Measurements from ENCODE around the gene NLGN1.

NLGN1 gene

DNA sequence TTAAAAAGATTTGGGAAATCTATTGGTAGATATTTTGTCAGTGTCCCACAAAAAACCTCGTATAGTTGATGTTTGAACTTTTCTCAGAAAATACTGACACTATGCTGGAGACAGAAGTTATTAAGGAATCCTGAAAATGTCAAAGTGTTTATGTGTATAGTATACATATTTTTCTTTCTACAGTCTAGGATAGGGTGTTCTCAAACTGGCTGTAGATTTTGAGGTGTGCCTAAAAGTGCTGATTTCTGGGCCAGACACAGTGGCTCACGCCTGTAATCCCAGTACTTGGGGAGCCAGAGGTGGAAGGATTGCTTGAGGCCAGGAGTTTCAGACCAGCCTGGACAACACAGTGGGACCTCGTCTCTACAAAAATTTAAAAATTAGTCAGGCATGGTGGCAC, 322.0 kb downstream of the NLGN1 start:
- no peak for DNase-seq (ENCODE audit: low read depth)

DNA sequence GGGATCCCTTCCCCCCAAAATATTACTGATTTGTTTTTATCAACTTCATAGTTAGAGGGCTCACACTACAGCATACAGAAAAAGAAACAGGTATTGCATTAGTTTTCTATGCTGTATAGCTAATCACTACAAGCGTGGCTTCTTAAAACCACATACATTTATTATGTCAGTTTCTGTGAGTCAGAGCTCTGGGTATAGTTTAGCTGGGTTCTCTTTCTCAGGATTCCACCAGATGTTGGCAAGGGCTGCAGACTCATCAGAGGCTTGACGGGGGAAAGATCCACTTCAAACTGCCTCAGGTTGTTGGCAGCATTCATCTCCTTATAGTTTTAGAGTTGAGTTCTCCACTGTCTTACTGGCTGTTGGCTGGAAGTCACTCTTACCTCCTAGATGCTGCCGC, 328.0 kb downstream of the NLGN1 start:
- no peak for DNase-seq (ENCODE audit: low read depth)

DNA sequence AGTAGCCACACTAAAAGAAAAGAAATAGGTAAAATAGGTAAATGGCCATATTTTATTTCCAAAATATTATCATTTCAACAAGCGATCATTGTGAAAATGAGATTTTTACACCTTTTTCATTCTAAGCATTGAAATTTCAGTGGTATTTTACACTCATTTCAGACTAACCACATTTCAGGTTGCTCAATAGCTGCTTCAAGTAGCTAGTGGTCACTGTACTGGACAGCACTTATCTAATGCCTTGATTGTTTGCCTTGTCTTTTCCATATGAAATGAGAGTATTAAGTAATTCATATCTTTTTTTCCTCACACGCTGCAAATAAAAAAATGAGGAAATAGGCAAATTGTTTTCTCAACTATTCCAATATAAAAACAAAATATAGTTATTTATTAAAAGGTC, 332.8 kb downstream of the NLGN1 start:
- DNase-seq (ENCODE audit: low read depth) = no peak

DNA sequence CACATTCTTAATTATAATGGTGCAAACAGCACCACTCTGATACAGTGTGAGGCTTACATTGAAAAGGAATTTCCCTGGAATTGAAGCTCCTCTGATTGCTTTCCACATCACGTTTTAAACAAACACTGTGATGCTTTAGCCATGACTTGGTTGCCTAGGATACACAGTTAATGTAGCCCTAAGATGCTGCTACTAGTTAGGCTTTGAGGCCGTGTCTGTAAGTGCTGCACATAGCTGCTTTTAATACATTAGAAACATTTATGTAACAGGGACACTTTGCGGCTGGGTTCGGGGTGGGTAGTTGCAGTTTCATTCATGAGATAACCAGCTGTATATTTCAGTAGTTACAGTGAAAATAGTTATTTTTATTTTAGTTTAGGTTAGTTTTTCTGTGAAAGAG, 334.7 kb downstream of the NLGN1 start:
- DNase-seq (ENCODE audit: low read depth) = no peak

DNA sequence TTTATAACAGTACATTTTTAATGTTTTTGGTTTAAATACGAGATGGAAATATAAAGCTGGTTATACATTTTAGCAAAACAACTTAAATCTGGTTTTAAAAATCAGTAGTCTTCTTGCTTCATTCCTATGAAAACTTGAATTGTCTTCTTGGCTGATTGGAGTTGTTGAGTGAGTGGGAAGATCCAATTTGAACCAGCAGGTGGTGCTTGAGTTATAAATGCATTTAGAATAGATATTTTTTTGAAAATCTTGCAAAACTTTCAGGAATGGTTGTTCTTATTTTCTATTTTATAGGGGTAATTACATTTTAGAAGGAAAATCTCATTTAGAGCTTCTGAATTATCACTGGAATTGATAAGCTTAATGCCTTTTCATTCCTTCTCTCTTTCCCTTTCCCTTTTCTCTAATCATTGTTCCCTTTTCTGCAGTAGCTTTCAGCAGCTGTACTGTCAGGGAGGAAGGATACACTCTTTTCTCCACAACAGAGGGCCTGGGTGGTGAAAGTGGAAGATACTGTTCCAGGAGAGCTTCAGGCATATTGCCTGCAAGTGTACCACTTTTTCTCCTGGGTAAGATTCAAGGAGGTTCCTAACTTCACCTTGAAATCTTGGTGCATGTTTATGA, 335.6 kb downstream of the NLGN1 start:
- no peak for DNase-seq (ENCODE audit: low read depth)

DNA sequence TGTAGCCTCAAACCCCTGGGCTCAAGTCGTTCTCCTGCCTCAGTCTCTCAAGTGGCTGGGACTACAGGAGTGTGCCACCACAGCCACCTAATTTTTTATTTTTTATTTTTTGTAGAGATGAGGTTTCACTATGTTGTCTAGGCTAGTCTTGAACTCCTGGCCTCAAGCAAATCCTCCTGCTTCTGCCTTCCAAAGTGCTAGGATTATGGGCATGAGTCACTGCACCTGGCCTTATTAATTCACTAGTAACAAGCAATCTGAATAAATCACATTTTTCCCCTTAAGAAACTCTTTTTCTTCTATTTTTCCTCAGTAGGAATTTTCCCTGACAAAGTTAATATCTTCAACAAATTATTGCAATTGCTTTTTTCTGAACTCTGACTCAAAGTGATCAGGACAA, 336.9 kb downstream of the NLGN1 start:
- no peak for DNase-seq (ENCODE audit: low read depth)

DNA sequence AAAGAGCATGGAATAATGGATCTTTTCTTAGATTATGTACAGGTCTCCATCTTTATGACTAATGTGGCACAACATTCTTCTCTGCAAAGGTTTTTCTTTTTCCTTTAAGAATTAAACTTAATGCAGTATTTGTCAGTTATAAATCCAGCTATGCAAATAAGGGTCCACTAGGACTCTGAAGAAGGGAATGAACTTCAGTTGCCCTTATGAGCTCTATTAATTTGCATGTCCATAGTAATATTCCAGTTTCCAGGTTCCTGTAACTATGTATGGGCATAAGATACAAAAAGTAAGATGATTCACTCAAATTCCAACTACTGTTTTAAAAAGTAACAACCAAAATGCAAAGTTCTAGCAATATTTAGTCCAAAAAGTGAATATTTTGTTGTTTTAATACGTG, 337.4 kb downstream of the NLGN1 start:
- DNase-seq (ENCODE audit: low read depth) = no peak

DNA sequence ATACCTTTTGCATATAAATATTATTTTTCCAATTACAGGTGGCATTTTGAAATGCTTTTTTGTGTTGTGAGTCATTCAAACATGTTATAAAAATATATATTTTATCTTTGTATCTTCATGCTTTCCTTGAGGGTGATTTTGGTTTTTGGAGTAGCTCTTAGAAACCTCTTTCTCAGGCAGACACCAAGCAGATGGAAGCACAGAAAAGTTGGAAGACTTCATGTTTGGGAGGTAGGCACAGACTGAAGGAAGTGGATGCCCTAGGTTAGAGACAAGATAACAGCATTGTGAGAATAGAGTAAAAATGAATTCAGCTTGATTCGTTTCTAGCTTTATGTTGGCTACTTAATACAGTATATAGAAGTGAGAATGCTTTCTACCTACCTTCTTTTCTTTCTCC, 338.3 kb downstream of the NLGN1 start:
- DNase-seq (ENCODE audit: low read depth) = no peak

DNA sequence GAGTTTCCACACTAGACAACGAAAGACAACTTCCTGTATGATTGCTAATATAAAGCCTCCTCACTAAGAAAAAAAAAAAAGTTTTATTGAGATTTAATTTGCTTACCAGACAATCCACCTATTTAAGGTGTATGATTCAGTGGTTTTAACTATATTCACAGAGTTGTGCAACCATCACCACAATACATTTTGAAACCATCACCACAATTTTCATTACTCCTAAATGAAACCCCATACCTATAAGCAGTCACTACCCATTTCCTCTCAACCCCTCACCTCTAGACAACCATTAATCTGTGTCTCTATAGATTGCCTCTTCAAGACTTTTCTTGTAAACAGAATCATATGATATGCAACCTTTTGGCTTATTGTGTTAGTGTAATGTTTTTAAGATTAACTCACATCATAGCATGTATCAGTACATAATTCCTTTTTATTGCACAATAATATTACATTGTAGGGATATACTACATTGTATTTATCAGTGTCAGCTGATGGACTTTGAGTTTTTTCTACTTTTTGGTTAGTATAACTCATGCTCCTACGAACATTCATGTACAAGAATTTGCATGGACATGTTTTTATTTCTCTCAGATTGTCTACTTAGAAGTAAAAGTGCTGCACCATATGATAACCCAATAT, 339.7 kb downstream of the NLGN1 start:
- no peak for DNase-seq (ENCODE audit: low read depth)

DNA sequence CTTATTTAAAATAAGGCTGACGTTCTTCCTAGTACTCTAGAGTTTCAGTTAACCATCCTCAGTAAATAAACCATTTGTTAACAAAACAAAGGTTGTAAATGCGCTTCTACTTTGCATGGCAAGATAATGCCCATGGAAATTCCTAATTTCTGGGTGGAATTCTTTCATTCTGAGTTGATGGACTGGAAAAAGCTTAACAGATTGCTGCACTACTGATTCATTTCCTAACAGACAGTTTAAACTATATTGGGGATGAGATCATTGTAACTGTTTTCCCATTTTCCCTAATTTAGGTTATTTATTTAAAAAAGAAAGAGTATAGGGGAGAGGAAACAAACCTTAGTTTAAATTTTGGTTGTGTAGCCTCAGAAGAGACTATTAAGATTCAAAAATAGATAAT, 342.2 kb downstream of the NLGN1 start:
- DNase-seq (ENCODE audit: low read depth) = no peak

DNA sequence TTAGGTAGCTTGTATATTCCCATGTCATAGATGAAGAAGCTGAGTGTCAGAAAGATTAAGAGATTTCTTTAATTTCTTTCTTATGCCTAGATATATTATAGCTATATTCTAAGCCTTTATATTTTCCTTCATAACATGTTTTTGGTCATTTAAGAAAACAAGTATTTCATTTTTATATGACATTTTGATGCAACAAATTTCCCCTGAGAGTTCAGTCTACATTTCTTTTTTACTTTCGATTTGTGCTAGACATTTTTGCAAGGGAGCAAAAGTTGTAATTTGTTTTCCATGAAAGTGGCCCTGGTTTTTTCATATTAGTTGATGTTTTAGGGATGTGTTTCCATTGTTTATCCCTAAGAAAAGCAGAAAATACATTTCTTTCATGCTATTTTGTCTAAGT, 344.9 kb downstream of the NLGN1 start:
- no peak for DNase-seq (ENCODE audit: low read depth)

DNA sequence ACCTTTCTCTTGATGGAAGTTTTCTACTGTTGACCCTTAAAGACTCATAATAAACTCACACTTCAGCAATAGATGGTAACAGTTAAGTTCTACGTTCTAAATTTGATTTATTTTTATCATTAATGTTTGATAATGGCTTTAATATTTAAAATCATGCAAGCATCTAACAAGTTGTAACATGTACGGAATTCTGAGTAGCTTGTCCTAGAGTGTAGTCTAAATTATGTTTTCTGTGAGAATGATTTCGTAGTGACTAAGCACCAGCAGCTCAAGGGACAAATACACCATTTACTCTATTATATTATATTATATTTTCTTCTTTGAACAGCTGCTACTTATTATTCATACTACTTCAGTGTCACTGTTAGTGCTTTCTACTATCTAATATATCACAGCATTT, 345.6 kb downstream of the NLGN1 start:
- no peak for DNase-seq (ENCODE audit: low read depth)

DNA sequence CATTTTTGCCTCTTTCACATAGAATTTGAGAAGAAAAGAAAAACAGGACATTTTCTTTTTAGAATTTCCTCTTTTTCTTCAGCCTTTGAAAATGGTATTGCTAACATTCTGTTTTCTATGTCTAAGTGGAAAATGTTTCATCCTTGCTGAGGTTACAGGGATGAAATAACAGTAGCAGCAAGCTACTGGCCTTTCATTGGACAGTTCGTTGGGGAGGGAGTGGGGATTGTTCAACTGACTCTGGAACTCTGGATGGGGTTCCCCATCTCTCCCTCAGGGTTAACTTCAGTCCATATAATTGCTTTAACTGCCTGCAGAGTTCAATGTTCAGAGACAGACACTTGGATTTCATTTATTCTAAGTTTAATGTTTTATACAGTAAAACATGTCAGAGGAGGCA, 346.0 kb downstream of the NLGN1 start:
- no peak for DNase-seq (ENCODE audit: low read depth)

DNA sequence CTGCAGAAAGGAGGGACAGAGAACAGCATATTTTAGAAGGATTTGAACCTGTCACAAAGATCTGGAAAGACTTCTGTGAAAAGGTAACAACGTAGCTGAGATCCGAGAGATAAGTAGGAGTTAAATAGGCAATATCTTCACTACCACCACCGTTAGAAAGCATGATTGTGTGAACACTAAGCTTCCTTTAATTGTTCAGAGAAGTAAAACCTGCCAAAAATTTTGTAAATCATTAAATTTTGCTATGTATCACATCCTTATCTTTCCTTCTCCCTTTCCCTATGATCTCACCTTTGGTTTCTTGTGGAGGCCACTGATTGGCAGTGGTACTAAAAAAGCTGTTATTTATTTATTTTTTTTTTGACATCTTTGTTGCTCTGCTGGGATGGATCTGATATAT, 346.9 kb downstream of the NLGN1 start:
- no peak for DNase-seq (ENCODE audit: low read depth)

DNA sequence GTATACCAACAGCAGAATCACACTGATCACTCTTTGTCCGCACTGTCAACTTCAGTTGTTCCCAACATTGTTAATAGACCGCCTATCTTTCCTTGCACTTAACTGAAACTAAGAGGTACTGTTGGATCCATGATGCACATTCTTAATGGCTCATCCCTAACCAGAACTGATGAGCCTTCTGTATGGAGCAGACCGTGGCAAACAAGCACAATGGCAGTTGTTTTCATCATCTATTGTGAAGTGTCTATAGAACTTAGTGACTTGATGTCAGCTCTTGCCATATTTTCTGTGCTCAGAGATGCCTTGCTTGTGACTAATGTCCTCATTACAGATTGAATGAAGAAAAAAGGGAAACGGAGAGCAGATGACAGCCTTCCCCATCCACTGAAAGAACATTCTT, 347.4 kb downstream of the NLGN1 start:
- DNase-seq (ENCODE audit: low read depth) = no peak

DNA sequence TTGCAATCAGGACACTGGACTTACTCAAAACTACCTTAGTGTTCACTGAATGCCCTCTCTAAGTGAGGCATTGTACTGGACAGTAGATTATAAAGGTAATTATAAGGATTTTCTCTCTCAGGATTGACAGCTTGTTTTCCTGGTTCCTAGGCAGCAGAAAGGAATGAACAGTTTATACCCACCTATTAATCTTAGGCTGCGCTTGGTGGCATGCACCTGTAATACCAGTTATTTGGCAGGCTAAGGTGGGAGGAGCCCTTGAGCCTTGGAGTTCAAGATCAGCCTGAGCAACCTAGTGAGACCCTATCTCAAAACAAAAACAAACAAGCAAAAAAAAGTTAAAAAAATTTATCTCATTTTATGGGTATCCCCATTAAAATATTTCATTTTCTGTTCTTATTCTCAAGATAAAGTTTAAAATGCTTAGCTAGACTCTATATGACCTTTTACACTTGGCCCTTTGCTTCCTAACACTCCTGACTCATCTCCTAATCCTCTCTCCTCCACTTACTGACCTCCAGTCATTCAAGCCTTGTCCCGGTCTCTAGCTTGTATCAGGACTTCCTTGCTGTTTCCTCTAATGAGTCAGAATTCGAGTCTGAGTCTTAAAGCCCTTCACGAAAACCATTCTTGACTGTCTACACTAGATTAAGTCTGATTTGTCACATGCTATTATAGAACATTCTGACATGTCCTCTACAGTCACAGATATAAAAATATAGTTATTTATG, 348.6 kb downstream of the NLGN1 start:
- DNase-seq (ENCODE audit: low read depth) = no peak

DNA sequence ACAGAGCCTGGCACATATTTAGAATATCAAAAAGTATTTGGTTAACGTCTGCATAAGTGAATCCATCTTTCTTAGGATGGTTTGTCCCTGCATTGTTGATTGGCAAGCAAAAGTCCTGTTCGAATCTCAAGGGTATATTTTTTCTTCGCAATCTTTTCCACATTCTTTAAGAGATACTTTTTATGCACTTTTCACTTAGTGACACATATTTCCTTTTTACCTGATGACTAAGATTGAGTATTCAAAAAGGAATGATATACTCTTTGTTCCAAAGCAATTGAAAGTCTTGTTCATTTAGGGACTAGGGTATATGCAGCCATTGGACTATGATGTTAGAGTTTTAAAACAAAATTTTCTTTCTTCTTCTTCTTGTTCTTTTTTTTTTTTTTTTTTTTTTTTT, 349.9 kb downstream of the NLGN1 start:
- DNase-seq (ENCODE audit: low read depth) = no peak

DNA sequence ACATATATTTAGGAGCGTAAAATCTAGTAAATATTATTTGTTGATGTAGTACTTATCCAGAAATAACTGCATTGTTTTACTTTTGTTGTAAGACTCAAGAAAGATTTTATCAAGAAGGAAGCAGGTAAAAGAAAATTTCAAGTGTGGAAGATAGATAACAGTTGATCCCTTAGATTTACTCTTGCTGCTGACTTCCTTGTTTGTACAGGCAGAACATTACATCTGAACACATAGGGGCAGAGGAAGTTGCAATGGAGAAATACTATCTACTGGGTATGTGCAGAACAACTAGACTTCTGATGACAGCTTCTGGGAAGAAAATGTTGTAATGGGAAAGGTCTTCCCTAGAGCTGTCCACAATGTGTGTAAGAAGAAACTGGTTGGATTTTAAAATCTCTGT, 350.6 kb downstream of the NLGN1 start:
- DNase-seq (ENCODE audit: low read depth) = no peak

DNA sequence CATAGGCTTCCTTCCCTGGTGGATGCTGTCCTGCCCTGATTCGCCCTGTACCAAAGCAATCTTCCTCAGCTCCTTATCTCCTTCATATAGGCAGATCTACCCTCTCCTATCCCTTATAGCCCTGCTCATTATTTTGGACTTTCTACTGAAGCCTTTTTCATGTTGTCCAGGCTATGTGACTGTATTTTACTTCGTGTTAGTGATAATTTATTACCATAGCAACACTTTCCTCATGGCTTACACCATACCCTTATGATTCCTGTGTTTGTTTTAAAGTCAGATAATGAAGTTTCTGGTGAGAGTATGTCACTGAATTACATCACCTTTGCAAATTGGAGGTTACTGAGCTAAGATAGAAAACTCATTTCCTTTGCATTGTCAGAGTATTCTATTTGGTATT, 352.6 kb downstream of the NLGN1 start:
- no peak for DNase-seq (ENCODE audit: low read depth)

DNA sequence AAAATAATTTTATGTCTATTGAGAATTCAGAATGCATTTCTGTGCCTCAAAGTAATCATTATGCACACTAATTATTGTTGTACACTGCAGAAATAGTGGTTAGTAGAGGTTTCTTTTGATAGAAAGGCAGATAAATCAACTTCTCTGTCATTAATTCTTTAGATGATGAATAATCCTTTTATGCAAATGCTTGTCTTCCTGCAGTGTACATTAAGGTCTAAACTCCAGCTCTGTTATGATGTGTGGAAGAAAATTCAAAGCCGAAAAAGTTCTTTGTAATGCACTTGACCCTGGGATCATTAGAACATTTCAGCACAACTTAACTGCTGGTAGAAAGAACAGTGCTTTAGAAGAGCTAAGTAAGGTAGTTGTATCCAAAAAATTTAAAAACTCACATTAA, 353.0 kb downstream of the NLGN1 start:
- DNase-seq (ENCODE audit: low read depth) = no peak

DNA sequence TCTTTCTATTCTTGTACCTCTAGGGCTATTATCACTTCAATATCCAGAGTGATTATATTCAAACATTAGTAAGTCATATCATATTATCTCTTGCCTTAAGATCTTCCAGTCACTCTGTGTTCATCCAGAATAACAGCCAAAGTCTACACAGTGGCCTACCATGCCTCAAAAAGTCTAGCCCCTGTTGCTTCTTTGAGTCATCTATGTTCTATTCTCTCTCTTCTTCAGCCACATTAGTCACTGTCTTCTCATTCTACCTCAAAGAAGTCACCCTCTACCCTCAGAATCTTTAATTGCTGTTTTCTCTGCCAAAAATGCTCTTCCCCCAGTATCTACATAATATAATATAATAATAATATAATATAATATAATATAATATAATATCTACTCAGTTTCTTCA, 356.0 kb downstream of the NLGN1 start:
- DNase-seq (ENCODE audit: low read depth) = no peak

DNA sequence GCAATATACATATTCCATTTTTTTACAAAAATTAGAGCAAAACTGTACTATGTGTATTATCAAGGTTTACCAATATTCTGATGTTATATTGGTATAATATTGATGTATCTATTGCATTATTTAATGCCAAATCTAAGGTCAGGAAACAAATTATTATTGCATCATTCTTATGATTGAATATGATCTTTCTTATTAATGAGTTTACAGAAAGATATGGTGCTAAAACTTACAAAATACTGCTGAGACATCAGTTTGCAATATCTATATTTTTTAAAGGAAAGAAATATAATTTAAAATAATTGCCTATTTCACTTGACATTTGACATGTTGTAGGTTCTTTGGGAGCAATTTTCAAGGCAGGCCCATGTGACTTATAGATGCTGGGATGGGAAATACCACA, 357.6 kb downstream of the NLGN1 start:
- no peak for DNase-seq (ENCODE audit: low read depth)

DNA sequence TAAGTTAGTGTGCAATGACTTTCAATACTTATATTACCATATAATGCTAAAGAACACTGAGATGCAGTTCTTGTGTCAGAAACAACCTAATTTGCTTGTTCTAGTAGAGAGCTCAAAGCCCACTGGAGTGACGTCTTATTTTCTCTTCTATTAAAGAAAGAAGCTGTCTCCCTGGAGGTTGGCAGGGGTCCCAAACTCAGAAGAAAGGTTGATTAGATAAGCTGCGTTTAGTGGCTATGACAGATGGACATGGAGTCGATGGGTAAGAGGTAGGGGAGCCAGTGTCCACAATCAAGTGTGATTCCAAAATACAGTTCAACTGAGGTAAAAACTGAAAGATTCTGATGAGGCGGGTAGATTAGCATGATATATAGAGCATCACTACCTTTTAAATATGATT, 363.6 kb downstream of the NLGN1 start:
- DNase-seq (ENCODE audit: low read depth) = no peak

DNA sequence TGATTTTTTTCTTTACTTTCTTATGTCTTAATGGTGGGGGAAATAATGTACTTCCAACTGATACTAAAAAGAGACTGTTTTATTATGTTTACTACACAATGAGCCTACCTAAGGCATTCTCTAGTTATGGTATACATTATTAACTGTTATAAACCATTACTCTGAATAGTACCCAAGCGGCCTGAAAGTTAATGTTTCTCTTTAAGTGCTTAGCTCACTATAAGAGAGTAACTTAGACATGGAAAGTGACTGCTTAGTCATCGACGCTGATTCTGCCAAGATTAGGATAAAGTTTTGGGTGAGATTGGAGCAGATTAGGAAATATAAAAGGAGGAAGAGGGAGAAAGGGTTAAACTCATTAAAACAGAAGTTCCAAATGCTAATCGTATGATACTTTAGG, 365.0 kb downstream of the NLGN1 start:
- DNase-seq (ENCODE audit: low read depth) = no peak

Measured in stimulated activated CD8-positive, alpha-beta memory T cell treated with anti-CD3 and anti-CD28 coated beads, Interleukin-12 subunit alpha, Interleukin-12 subunit beta, amount 100 ng/mL, for 1 hour (primary cell).